Esophagus muscularis mucosa (tissue), 4 donors: ENCODE measurements around the gene DPYSL3. TPM values are rescaled to one million over a fixed set of nuclear protein-coding genes. Genes with fewer than 3 reads are reported as not detected.

Source experiments
- DNase-seq: peaks from one replicate; pipeline ENCODE4 v3.0.0-alpha.2; 2017; ENCODE audit errors: extremely low spot score
- H3K27ac ChIP-seq, 4 donors: fragments of 200-600 bp; sonication (generic); replicated peaks in 1 of 4; 1 replicate in 3 of 4; 2 replicates in 1 of 4; pipeline ENCODE4 v1.5.1; 2016 to 2019; ENCODE audit warnings: mild to moderate bottlenecking in 1 of 4
- H3K27me3 ChIP-seq, 4 donors: fragments of 200-600 bp; sonication (generic); one replicate each; pipeline versions ENCODE4 v1.5.1 to v1.6.0; 2016 to 2019
- H3K36me3 ChIP-seq, 4 donors: fragments of 200-600 bp; sonication (generic); one replicate each; pipeline ENCODE4 v1.5.1; 2016 to 2019
- H3K4me1 ChIP-seq, 4 donors: fragments of 200-600 bp; sonication (generic); one replicate each; pipeline ENCODE4 v1.5.1; 2016 to 2019
- H3K4me3 ChIP-seq, 4 donors: fragments of 200-600 bp; sonication (generic); 1 replicate in 2 of 4; 2 replicates in 2 of 4; pipeline ENCODE4 v1.5.1; 2016 to 2019; ENCODE audit warnings: mild to moderate bottlenecking in 4 of 4, moderate library complexity in 1 of 4
- H3K9me3 ChIP-seq, 4 donors: fragments of 200-600 bp; sonication (generic); 1 replicate in 3 of 4; 2 replicates in 1 of 4; pipeline ENCODE4 v1.5.1; 2016 to 2019
- EP300 ChIP-seq: sonication (generic); formaldehyde crosslinking; IDR thresholded peaks from one replicate; pipeline ENCODE4 v1.6.1; 2017; ENCODE audit warnings: antibody characterized with exemption
- POLR2A ChIP-seq: fragments of 450-650 bp; IDR thresholded peaks from one replicate; pipeline ENCODE4 v1.6.1; 2017; ENCODE audit warnings: antibody characterized with exemption, moderate library complexity, mild to moderate bottlenecking, low read depth
- POLR2AphosphoS5 ChIP-seq, 2 donors: sonication (generic); formaldehyde crosslinking; IDR thresholded peaks; one replicate each; pipeline ENCODE4 v1.6.1; 2017; ENCODE audit warnings: antibody characterized with exemption in 2 of 2
- WGBS: methylation state at CpG from one replicate; pipeline ENCODE4 v1.1.5; 2018; 5-methylcytosine and 5-hydroxymethylcytosine counted together
- intact Hi-C: fragments of 100-400 bp; cut with DNase I; formaldehyde crosslinking; loops from one replicate; pipeline ENCODE4 v1.15.1; 2023
- total RNA-seq, 4 donors: library from RNA; depleted of rRNA; stranded (reverse); fragments of >200 nt; gene quantifications; one replicate each; pipeline versions ENCODE4 v1.1.0 to v1.2.1, GENCODE V29; 2016
- TF ChIP-seq, protein P1 (sequence below), 3 experiments: fragments of 200-600 bp in 2 of 3; fragments of 450-650 bp in 1 of 3; sonication (generic) in 2 of 3; IDR thresholded peaks; one replicate each; pipeline ENCODE4 v1.5.1; 2017 to 2019; ENCODE audit warnings: antibody characterized with exemption in 3 of 3, mild to moderate bottlenecking in 2 of 3, moderate library complexity in 1 of 3

DPYSL3 gene
- total RNA-seq, 4 donors from 2014 or later: 295 to 449 (median 378) TPM

DNA sequence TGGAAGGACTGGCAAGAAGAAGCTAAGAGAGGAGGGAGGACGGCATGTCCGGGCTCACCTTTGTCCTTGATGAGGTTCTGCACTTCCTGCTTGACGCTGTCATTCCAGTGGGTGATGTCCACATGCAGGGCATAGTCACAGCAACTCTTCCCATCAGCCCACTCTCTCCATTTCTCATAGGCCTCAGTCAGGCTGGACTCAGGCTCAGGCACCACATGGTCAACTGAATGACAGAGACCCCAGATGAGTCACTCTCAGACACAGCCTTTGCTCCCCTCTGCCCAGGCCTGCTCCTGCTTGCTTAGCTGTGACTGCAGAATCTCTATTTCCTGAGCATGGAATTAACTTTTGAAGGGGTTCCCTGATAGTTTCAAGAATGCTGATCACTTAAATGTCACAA lies 94.2 kb downstream of the DPYSL3 start:
- DNase-seq: no peak
- TF ChIP-seq EP300 (no peak), POLR2AphosphoS5 (IDR thresholded peaks at IDR 0.05) (peak in 1 of 2 donors; percentile 18)
- peaks cover 7 to 61% (median 27%) of the 10 kb centered on the region in 4 donors for H3K36me3 ChIP-seq
- H3K27ac ChIP-seq: peak overlapping the region; percentile 79 to 96 (median 89)
- no peaks in the 10 kb centered on the region for H3K27me3 ChIP-seq
- peaks cover 21 to 98% (median 92%) of the 10 kb centered on the region in 4 donors for H3K4me1 ChIP-seq
- WGBS: 90% methylated on average over 3 of the region's 3 CpGs
- no peak overlapping the region for H3K4me3 ChIP-seq
- H3K9me3 ChIP-seq: no peaks in the 10 kb centered on the region
- intact Hi-C loops: no loop called here

GRCh38 chr5:147413266-147413665 lies 96.6 kb downstream of the DPYSL3 start:
- Histone ChIP-seq H3K27ac (peak overlapping the region; percentile 85 to 96 (median 92)), H3K36me3 (peaks cover 10 to 69% (median 31%) of the 10 kb centered on the region in 4 donors), H3K9me3 (no peaks in the 10 kb centered on the region), H3K27me3 (no peaks in the 10 kb centered on the region), H3K4me1 (peaks cover 21 to 100% (median 99%) of the 10 kb centered on the region in 4 donors), H3K4me3 (no peak overlapping the region)
- DNase-seq: no peak
- intact Hi-C loops: no loop called here
- WGBS: 67% methylated on average over 2 of the region's 3 CpGs
- no peak for TF ChIP-seq POLR2AphosphoS5 (IDR thresholded peaks at IDR 0.05)
- TF ChIP-seq, protein P1, sequence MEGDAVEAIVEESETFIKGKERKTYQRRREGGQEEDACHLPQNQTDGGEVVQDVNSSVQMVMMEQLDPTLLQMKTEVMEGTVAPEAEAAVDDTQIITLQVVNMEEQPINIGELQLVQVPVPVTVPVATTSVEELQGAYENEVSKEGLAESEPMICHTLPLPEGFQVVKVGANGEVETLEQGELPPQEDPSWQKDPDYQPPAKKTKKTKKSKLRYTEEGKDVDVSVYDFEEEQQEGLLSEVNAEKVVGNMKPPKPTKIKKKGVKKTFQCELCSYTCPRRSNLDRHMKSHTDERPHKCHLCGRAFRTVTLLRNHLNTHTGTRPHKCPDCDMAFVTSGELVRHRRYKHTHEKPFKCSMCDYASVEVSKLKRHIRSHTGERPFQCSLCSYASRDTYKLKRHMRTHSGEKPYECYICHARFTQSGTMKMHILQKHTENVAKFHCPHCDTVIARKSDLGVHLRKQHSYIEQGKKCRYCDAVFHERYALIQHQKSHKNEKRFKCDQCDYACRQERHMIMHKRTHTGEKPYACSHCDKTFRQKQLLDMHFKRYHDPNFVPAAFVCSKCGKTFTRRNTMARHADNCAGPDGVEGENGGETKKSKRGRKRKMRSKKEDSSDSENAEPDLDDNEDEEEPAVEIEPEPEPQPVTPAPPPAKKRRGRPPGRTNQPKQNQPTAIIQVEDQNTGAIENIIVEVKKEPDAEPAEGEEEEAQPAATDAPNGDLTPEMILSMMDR (IDR thresholded peaks at IDR 0.05): no peak
- no peak for TF ChIP-seq POLR2A
- no peak for TF ChIP-seq EP300

DNA sequence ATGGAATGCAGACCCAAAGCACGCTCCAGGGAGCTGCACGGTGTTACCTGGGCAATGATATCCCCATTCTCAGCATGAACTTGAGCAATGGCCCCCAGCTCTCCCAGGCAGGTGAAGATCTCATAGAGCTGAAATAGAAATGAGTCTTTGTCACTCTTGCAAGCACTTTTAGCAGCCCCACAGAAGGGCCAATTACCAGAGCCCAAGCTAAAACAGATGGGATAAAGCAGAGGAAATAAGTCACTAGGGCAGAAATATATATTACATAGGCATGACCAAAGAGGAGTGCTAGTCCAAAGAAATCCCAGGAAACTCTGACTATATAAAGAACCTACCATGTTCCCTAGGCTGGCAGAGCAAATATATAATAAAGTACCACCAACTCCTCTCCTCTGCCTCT lies 97.3 kb downstream of the DPYSL3 start:
- Histone ChIP-seq H3K27me3 (no peaks in the 10 kb centered on the region), H3K4me1 (peaks cover 20 to 100% (median 99%) of the 10 kb centered on the region in 4 donors), H3K4me3 (no peak overlapping the region), H3K27ac (peak overlapping the region; percentile 85 to 96 (median 92)), H3K9me3 (no peaks in the 10 kb centered on the region), H3K36me3 (peaks cover 14 to 68% (median 31%) of the 10 kb centered on the region in 4 donors)
- 100% methylated on average over 2 of the region's 2 CpGs for WGBS
- DNase-seq: no peak
- TF ChIP-seq, protein P1 (IDR thresholded peaks at IDR 0.05): no peak
- TF ChIP-seq EP300 (no peak), POLR2AphosphoS5 (IDR thresholded peaks at IDR 0.05) (no peak), POLR2A (no peak)
- intact Hi-C loops: no loop called here

DNA sequence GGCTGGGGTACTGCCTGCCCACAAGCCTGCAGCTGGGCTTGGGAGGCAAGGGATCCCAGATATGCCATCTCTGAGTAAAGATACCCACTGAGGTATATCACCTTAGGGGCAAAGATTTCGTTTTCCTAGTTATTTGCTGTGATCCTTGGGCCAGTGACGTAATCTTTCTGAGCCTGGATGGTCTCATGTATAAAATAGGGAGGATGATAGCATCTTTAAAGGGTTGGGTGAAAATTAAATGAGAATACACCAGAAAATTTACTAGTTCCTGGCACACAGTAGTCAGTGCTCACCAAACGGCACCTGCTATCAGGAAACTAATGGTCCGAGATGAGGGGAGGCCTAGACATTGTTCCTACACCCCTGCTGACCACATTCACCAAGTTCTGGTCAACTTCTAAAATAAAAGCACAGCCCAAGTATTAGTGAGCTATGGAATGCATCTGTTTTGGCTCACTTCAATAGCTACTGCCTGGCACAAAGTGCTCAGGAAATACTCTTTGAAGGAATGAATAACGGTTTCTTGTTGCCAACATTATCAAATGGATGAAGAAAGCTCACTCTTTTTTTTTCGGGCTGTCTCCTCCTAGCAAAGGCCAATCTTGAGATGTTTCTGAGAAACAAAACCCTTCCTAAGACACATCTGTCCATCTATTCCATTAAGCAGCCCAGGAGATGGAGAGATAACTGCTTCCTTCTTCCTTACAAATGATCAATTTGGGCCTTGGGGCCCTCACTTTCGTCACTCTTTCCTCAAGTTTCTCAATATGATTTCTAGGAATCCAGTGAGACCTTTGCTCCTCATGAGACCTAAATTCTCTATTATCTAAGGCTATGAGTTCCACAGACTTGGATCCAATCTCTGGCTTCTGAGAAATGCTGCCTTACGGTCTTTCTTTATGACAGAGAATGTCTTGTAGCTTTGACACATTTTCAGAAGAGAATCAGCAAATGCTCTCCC lies 98.2 kb downstream of the DPYSL3 start:
- H3K9me3 ChIP-seq: no peaks in the 10 kb centered on the region
- H3K27ac ChIP-seq: peak overlapping the region; percentile 85 to 96 (median 92)
- intact Hi-C loops: no loop called here
- WGBS: 44% methylated on average over 8 of the region's 8 CpGs
- H3K4me1 ChIP-seq: peaks cover 21 to 100% (median 99%) of the 10 kb centered on the region in 4 donors
- DNase-seq: no peak
- H3K4me3 ChIP-seq: no peak overlapping the region
- TF ChIP-seq, protein P1 (IDR thresholded peaks at IDR 0.05): no peak
- peak in 1 of 2 donors; percentile 14 for TF ChIP-seq POLR2AphosphoS5 (IDR thresholded peaks at IDR 0.05)
- no peak for TF ChIP-seq POLR2A
- TF ChIP-seq EP300: no peak
- peaks cover 14 to 73% (median 31%) of the 10 kb centered on the region in 4 donors for H3K36me3 ChIP-seq
- H3K27me3 ChIP-seq: no peaks in the 10 kb centered on the region
